Naive thymus-derived CD4-positive, alpha-beta T cell (primary cell): ENCODE measurements around the gene GRIK1. TPM values are rescaled to one million over a fixed set of nuclear protein-coding genes. Genes with fewer than 3 reads are reported as not detected.
A peak's percentile ranks its signal among the peaks of the same experiment; 100 is the strongest.

Experiments used
- ATAC-seq: fragments of 150-1000 bp; cut with Tn5 transposase; 2 replicates; pipeline ENCODE4 v1.10.0; 2021; ENCODE audit warnings: mild to moderate bottlenecking, moderate library complexity
- CTCF ChIA-PET: fragments of 350-600 bp; sonication (Branson Sonifier 250); formaldehyde crosslinking; loops from one replicate; lab custom pipeline; 2021; ENCODE audit warnings: antibody characterized with exemption; lab: Charles Lee
- POLR2A ChIA-PET: fragments of 350-600 bp; sonication (Branson Sonifier 250); formaldehyde crosslinking; loops from one replicate; lab custom pipeline; 2021; ENCODE audit warnings: antibody characterized with exemption, inconsistent platforms; lab: Charles Lee
- DNase-seq, 9 donors: peaks; one replicate each; pipeline versions ENCODE4 v3.0.0 to v3.0.0-alpha.2; 2020 to 2022; ENCODE audit warnings: mixed read lengths in 1 of 9
- H3K27ac ChIP-seq: one replicate; pipeline ENCODE4 v1.7.0; 2013; ENCODE audit warnings: mild to moderate bottlenecking, low read depth, low read length, moderate library complexity
- H3K27me3 ChIP-seq, 2 donors: one replicate each; pipeline ENCODE4 v1.7.0; 2013; ENCODE audit warnings: low read length in 2 of 2, mild to moderate bottlenecking in 2 of 2, moderate library complexity in 2 of 2; ENCODE audit not compliant: control insufficient read depth in 2 of 2, insufficient read depth in 2 of 2
- H3K36me3 ChIP-seq, 3 experiments: 1 replicate in 2 of 3; 2 replicates in 1 of 3; pipeline ENCODE4 v1.7.0; 2013; ENCODE audit warnings: low read length in 3 of 3, mild to moderate bottlenecking in 3 of 3, moderate library complexity in 1 of 3; ENCODE audit not compliant: insufficient read depth in 3 of 3, control insufficient read depth in 2 of 3
- H3K4me1 ChIP-seq, 2 donors: one replicate each; pipeline ENCODE4 v1.7.0; 2013; ENCODE audit warnings: low read length in 2 of 2, mild to moderate bottlenecking in 2 of 2, moderate library complexity in 1 of 2; ENCODE audit not compliant: control insufficient read depth in 2 of 2, insufficient read depth in 2 of 2
- H3K4me3 ChIP-seq: 2 replicates; pipeline ENCODE4 v1.7.0; 2013; ENCODE audit warnings: mild to moderate bottlenecking, low read length
- H3K9me3 ChIP-seq, 3 experiments: 1 replicate in 2 of 3; 2 replicates in 1 of 3; pipeline ENCODE4 v1.7.0; 2013; ENCODE audit warnings: low read length in 3 of 3; ENCODE audit not compliant: control insufficient read depth in 2 of 3
- H3K27ac Mint-ChIP-seq, 9 donors: one replicate each; pipeline ENCODE4 v1.8.0; 2020 to 2022; ENCODE audit warnings: mixed read lengths in 9 of 9, mild to moderate bottlenecking in 8 of 9, moderate library complexity in 5 of 9, inconsistent platforms in 2 of 9
- H3K27me3 Mint-ChIP-seq, 5 donors: one replicate each; pipeline ENCODE4 v1.8.0; 2021 to 2022; ENCODE audit warnings: mixed read lengths in 5 of 5, mild to moderate bottlenecking in 1 of 5
- H3K36me3 Mint-ChIP-seq, 5 donors: one replicate each; pipeline ENCODE4 v1.8.0; 2020 to 2022; ENCODE audit warnings: mixed read lengths in 5 of 5, mild to moderate bottlenecking in 3 of 5, inconsistent platforms in 1 of 5
- H3K4me1 Mint-ChIP-seq, 7 donors: one replicate each; pipeline ENCODE4 v1.8.0; 2020 to 2022; ENCODE audit warnings: mixed read lengths in 7 of 7, mild to moderate bottlenecking in 3 of 7, inconsistent platforms in 1 of 7
- H3K4me3 Mint-ChIP-seq, 10 donors: one replicate each; pipeline ENCODE4 v1.8.0; 2020 to 2022; ENCODE audit warnings: mild to moderate bottlenecking in 10 of 10, mixed read lengths in 10 of 10, moderate library complexity in 6 of 10, inconsistent platforms in 2 of 10
- H3K9me3 Mint-ChIP-seq, 11 donors: one replicate each; pipeline ENCODE4 v1.8.0; 2020 to 2022; ENCODE audit warnings: mixed read lengths in 11 of 11, mild to moderate bottlenecking in 4 of 11, inconsistent platforms in 1 of 11, moderate library complexity in 1 of 11
- intact Hi-C, 2 donors: fragments of 100-400 bp; cut with micrococcal nuclease; formaldehyde crosslinking; loops; one replicate each; pipeline ENCODE4 v1.15.1; 2023
- polyA plus RNA-seq, 2 donors: library from polyadenylated mRNA; unstranded; fragments of 300-500 nt; fragmentation: Illumina TruSeq; gene quantifications; one replicate each; pipeline ENCODE4 v1.2.3, GENCODE V29; 2021
- total RNA-seq, 6 experiments: library from RNA in 5 of 6; stranded (reverse) in 5 of 6; gene quantifications; 1 replicate in 5 of 6; 2 replicates in 1 of 6; pipeline ENCODE4 v1.2.3 and lab custom pipeline; 2021 to 2026

The GRIK1 gene
- total and polyA plus RNA-seq, 7 experiments from 2014 or later, result 0.10 TPM; not detected in 6

DNA sequence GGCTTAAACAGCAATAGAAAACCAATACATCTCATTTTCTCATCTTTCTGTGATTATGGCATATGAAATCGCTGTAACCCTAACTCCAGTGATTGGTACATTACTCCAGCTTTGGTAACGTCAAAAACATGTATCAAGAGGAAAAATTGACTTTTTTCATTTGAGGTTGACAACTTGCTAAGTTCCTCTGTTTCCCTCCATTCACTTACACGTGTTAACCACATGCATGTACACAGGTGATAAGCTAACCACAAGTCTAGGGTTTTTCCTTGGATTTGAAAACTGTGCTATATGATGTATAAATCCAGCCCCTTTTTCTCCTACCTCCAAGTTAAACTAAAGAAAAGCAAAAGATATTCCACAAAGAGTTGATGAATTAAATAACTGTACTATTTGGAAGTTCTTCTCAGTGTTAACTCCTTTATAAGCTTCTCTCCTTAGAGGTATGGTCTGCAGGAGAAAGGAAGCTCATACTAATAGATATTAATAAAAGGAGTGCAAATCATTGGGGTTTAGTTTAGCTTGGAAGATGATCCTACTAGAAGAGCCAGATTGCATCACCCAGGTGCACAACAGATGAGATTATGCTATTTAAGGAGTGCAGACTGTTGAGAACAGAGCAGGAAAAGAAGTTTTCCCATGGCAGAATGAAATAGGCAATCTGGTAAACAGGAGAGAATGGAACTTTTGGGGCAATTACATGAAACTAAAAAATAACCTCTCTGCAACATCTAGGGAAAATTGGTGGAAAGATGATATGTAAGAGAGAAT, 277.9 kb downstream of the GRIK1 start:
- H3K27ac ChIP-seq, result no peak overlapping the region

DNA sequence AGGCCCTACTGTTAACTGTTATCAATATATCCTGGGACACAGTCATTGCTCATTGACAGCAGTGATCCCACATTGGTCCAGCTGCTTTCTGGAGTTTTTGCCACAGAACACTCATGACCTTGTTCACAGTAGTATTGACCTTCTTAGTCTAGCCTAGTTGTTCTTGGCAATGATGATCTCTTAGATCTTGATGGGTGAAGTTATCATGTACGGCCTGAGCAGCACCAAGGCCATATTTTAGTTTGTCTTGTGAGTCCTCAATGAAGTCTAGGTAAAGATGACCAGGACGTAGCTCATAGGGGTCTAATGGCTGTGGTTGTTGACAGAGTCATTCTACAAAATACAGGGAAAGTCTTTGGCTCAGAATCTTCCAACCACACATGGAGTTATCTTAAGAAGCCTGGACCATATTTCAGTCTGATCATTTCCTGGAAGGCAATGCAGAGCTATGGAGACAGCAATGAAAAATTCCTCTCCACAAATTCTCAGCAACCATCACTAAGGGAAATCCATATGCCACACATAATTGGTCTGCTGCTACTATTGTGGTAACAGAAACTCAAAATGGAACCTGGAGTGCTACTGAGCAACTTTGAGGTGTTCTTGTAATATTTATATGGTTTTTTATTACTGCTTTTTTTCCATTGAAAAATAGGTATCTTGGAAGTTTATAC, 279.6 kb downstream of the GRIK1 start:
- peaks cover 0 to 26% (median 6%) of the 10 kb centered on the region in 7 donors for H3K4me1 Mint-ChIP-seq
- ChIA-PET CTCF (no interaction called here), POLR2A (no interaction called here)
- H3K4me3 Mint-ChIP-seq, result no peak overlapping the region
- Histone ChIP-seq H3K9me3 (no peaks in the 10 kb centered on the region), H3K27me3 (no peaks in the 10 kb centered on the region), H3K4me3 (no peak overlapping the region), H3K4me1 (no peaks in the 10 kb centered on the region), H3K27ac (no peak overlapping the region), H3K36me3 (no peaks in the 10 kb centered on the region)
- no peak overlapping the region for H3K27ac Mint-ChIP-seq
- intact Hi-C loops, result no loop called here
- H3K27me3 Mint-ChIP-seq, result peaks cover 0 to 13% (median 4%) of the 10 kb centered on the region in 5 donors
- H3K9me3 Mint-ChIP-seq, result peaks cover 0 to 7% (median 3%) of the 10 kb centered on the region in 11 donors
- ATAC-seq (no peak), DNase-seq (no peak)
- peaks cover 0 to 9% (median 4%) of the 10 kb centered on the region in 5 donors for H3K36me3 Mint-ChIP-seq

More for the DNA sequence above, 277.9 kb downstream of the GRIK1 start:
- DNase-seq (no peak), ATAC-seq (no peak)
- Histone ChIP-seq H3K4me1 (no peaks in the 10 kb centered on the region), H3K4me3 (no peak overlapping the region), H3K27me3 (no peaks in the 10 kb centered on the region), H3K9me3 (no peaks in the 10 kb centered on the region), H3K36me3 (no peaks in the 10 kb centered on the region)
- ChIA-PET POLR2A (no interaction called here), CTCF (no interaction called here)
- Mint-ChIP-seq H3K4me1 (peaks cover 0 to 16% (median 1%) of the 10 kb centered on the region in 7 donors), H3K27ac (no peak overlapping the region), H3K36me3 (peaks cover 0 to 9% (median 0%) of the 10 kb centered on the region in 5 donors), H3K9me3 (peaks cover 0 to 7% (median 0%) of the 10 kb centered on the region in 11 donors), H3K27me3 (peaks cover 0 to 13% (median 4%) of the 10 kb centered on the region in 5 donors), H3K4me3 (no peak overlapping the region)
- intact Hi-C loops, result no loop called here

DNA sequence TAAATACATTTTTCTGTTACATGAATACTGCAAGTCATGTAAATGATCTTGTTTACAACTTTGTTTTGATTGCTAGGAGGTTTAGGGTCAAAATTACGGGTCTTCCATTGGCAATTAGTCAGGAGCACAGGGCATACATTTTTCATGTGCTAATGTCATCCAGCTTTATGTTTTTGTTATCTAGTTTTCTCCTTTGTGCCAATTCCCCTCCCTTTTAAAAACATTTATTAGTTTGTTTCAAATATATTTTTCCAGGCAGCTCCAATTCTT, 280.9 kb downstream of the GRIK1 start:
- H3K36me3 Mint-ChIP-seq, result peaks cover 0 to 12% (median 8%) of the 10 kb centered on the region in 5 donors
- intact Hi-C loops, result no loop called here
- H3K4me1 Mint-ChIP-seq, result peaks cover 0 to 29% (median 6%) of the 10 kb centered on the region in 7 donors
- no peak for ATAC-seq
- H3K4me1 ChIP-seq, result no peaks in the 10 kb centered on the region
- H3K9me3 ChIP-seq, result no peaks in the 10 kb centered on the region
- no peaks in the 10 kb centered on the region for H3K36me3 ChIP-seq
- H3K27ac Mint-ChIP-seq, result no peak overlapping the region
- H3K27ac ChIP-seq, result no peak overlapping the region
- no peak for DNase-seq
- peaks cover 3 to 13% (median 4%) of the 10 kb centered on the region in 5 donors for H3K27me3 Mint-ChIP-seq
- ChIA-PET POLR2A (no interaction called here), CTCF (no interaction called here)
- no peak overlapping the region for H3K4me3 Mint-ChIP-seq
- H3K27me3 ChIP-seq, result no peaks in the 10 kb centered on the region
- peaks cover 0 to 9% (median 3%) of the 10 kb centered on the region in 11 donors for H3K9me3 Mint-ChIP-seq
- no peak overlapping the region for H3K4me3 ChIP-seq

DNA sequence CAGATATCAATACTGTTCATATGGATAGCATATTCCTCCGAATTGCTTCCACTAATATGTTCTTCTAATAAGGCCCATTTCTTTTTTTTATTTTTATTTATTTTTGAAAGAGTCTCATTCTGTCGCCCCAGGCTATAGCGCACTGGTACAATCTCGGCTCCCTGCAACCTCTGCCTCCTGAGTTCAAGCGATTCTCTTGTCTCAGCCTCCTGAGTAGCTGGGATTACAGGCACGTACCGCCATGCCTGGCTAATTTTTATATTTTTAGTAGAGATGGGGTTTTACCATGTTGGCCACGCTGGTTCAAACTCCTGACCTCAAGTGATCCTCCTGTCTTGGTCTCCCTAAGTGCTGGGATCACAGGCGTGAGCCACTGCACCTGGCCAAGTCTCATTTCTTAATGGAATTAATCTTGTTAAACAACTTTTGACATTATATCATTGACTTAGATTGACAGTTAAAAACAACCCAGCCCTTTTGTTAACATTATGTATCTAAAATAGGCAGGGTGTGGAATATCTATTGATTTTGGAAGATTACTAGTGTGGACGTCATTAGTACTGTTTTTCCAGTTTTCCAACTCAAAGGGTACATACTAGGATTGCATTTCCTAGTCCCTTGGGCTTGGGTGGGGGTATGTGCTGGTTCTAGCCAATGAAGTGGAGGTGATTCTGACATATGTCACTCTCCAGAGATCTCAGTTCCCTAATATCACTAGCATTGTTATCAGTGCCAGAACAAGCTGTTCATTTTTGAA, 281.4 kb downstream of the GRIK1 start:
- ATAC-seq (no peak), DNase-seq (no peak)
- Mint-ChIP-seq H3K4me1 (peaks cover 0 to 31% (median 6%) of the 10 kb centered on the region in 7 donors), H3K27me3 (peaks cover 2 to 13% (median 4%) of the 10 kb centered on the region in 5 donors), H3K27ac (no peak overlapping the region), H3K4me3 (no peak overlapping the region), H3K9me3 (peaks cover 0 to 9% (median 3%) of the 10 kb centered on the region in 11 donors), H3K36me3 (peaks cover 0 to 12% (median 8%) of the 10 kb centered on the region in 5 donors)
- Histone ChIP-seq H3K27me3 (no peaks in the 10 kb centered on the region), H3K36me3 (no peaks in the 10 kb centered on the region), H3K4me1 (no peaks in the 10 kb centered on the region), H3K27ac (no peak overlapping the region), H3K9me3 (no peaks in the 10 kb centered on the region), H3K4me3 (no peak overlapping the region)
- intact Hi-C loops, result no loop called here
- ChIA-PET CTCF (no interaction called here), POLR2A (no interaction called here)

DNA sequence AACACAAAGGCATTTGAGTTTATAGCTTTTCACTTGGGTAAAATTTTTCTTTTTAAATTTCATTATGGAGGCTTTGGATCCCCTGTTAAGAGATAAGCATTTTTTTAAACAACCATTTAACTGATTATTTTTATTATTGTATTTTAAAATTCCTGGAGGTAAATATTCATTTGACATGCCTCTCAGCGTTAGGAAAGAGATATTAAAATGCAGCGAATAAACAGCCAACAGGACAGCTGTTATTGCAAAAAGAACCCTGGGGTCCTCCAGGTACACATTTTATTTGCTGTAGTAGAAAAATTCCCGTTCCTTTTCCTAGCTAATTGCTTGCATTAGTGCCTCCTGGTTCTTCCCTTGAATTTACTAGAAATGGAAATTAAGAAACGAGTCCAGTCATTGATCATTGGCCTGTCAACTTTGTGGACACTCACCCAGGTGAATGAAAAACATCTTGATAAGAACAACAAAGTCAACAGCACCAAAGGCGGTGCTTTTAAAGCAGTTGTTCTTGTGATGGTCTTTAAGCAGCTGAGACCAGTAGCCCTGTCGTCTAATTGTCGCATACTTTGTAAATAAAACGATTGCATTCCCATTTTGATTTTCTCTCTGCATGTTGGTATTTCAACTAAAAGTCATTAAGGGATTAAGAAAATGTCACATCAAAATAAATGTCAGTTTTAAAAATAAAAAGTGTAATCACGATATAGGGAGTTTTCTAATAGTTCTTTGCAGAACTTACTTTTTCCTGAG, 282.4 kb downstream of the GRIK1 start:
- Histone ChIP-seq H3K27ac (no peak overlapping the region), H3K36me3 (no peaks in the 10 kb centered on the region), H3K4me1 (no peaks in the 10 kb centered on the region), H3K9me3 (no peaks in the 10 kb centered on the region), H3K4me3 (no peak overlapping the region), H3K27me3 (no peaks in the 10 kb centered on the region)
- peaks cover 0 to 9% (median 3%) of the 10 kb centered on the region in 11 donors for H3K9me3 Mint-ChIP-seq
- peaks cover 0 to 31% (median 6%) of the 10 kb centered on the region in 7 donors for H3K4me1 Mint-ChIP-seq
- intact Hi-C loops, result no loop called here
- peak overlapping the region in 2 of 9 donors; percentile 42 to 76 for H3K27ac Mint-ChIP-seq
- no peak for DNase-seq
- peak overlapping the region in 1 of 10 donors; percentile 67 for H3K4me3 Mint-ChIP-seq
- H3K27me3 Mint-ChIP-seq, result peaks cover 2 to 12% (median 4%) of the 10 kb centered on the region in 5 donors
- no peak for ATAC-seq
- CTCF ChIA-PET, result no interaction called here
- H3K36me3 Mint-ChIP-seq, result peaks cover 0 to 12% (median 8%) of the 10 kb centered on the region in 5 donors
- POLR2A ChIA-PET, result no interaction called here
